Uterus (tissue), 4 donors: ENCODE results near the gene RFX3. TPM values are rescaled to one million over a fixed set of nuclear protein-coding genes. Genes with fewer than 3 reads are reported as not detected.

Experiments
- DNase-seq, 2 donors: peaks; one replicate each; pipeline ENCODE4 v3.0.0-alpha.2; 2019 to 2020
- H3K27ac ChIP-seq, 2 donors: fragments of 200-600 bp; sonication (generic); 1 replicate in 1 of 2; 2 replicates in 1 of 2; pipeline ENCODE4 v1.5.1; 2016 to 2018
- H3K27me3 ChIP-seq, 2 donors: fragments of 200-600 bp; sonication (generic); one replicate each; pipeline ENCODE4 v1.5.1; 2018 to 2019; ENCODE audit warnings: control low read depth in 1 of 2
- H3K36me3 ChIP-seq, 2 donors: fragments of 200-600 bp; sonication (generic); one replicate each; pipeline ENCODE4 v1.5.1; 2019; ENCODE audit warnings: control low read depth in 1 of 2
- H3K4me1 ChIP-seq, 2 donors: fragments of 200-600 bp; sonication (generic); one replicate each; pipeline ENCODE4 v1.5.1; 2018 to 2019; ENCODE audit warnings: control low read depth in 1 of 2
- H3K4me3 ChIP-seq, 2 donors: fragments of 200-600 bp; sonication (generic); 1 replicate in 1 of 2; 2 replicates in 1 of 2; pipeline ENCODE4 v1.5.1; 2018 to 2019; ENCODE audit warnings: mild to moderate bottlenecking in 1 of 2
- H3K9me3 ChIP-seq, 2 donors: fragments of 200-600 bp; sonication (generic); one replicate each; pipeline ENCODE4 v1.5.1; 2019; ENCODE audit warnings: control low read depth in 1 of 2
- CTCF ChIP-seq, 4 experiments: fragments of 200-600 bp in 2 of 4; fragments of 450-650 bp in 2 of 4; sonication (generic) in 2 of 4; IDR thresholded peaks; one replicate each; pipeline ENCODE4 v1.5.1; 2016 to 2019; ENCODE audit warnings: antibody characterized with exemption in 4 of 4, mild to moderate bottlenecking in 2 of 4, moderate library complexity in 1 of 4
- POLR2A ChIP-seq, 2 donors: fragments of 450-650 bp; IDR thresholded peaks; one replicate each; pipeline ENCODE4 v1.6.1; 2016; ENCODE audit warnings: antibody characterized with exemption in 2 of 2, mild to moderate bottlenecking in 1 of 2, moderate library complexity in 1 of 2
- intact Hi-C: fragments of 100-400 bp; cut with DNase I; formaldehyde crosslinking; loops from one replicate; pipeline ENCODE4 v1.15.1; 2023; ENCODE audit warnings: low total_unique reads
- total RNA-seq, 4 donors: library from RNA; depleted of rRNA in 3 of 4; stranded (reverse); fragments of >200 nt in 3 of 4; gene quantifications; one replicate each; pipeline versions ENCODE4 v1.1.0 to v1.2.4, GENCODE V29; 2014 to 2023
- donor health status: DM: yes; HTN: yes; CAD: no.

Gene RFX3
- total RNA-seq, 4 donors from 2014 or later, result 8.5 to 43.3 (median 21.9) TPM

- no peaks in the 10 kb centered on the region for H3K27me3 ChIP-seq
- H3K36me3 ChIP-seq, result no peaks in the 10 kb centered on the region
- H3K4me3 ChIP-seq, result no peak overlapping the region
- DNase-seq, result no peak
- TF ChIP-seq POLR2A (IDR thresholded peaks at IDR 0.05) (no peak), CTCF (IDR thresholded peaks at IDR 0.05) (no peak)
- no peaks in the 10 kb centered on the region for H3K9me3 ChIP-seq
- intact Hi-C loops, result no loop called here
- peaks cover 0 to 3% of the 10 kb centered on the region in 2 donors for H3K4me1 ChIP-seq
- H3K27ac ChIP-seq, result no peak overlapping the region
Observed at GRCh38 chr9:3433066-3433465, 92.7 kb downstream of the RFX3 start.

- Histone ChIP-seq H3K36me3 (no peaks in the 10 kb centered on the region), H3K27ac (no peak overlapping the region), H3K4me1 (peaks cover 0 to 2% of the 10 kb centered on the region in 2 donors), H3K4me3 (no peak overlapping the region), H3K9me3 (no peaks in the 10 kb centered on the region), H3K27me3 (no peaks in the 10 kb centered on the region)
- intact Hi-C loops, result no loop called here
- no peak for DNase-seq
- TF ChIP-seq CTCF (IDR thresholded peaks at IDR 0.05) (no peak), POLR2A (IDR thresholded peaks at IDR 0.05) (no peak)
Observed at GRCh38 chr9:3431890-3432289, 93.9 kb downstream of the RFX3 start.

GRCh38 chr9:3419893-3420292 is 105.9 kb downstream of the RFX3 start:
- no peak for TF ChIP-seq CTCF (IDR thresholded peaks at IDR 0.05)
- no peak for TF ChIP-seq POLR2A (IDR thresholded peaks at IDR 0.05)
- no peaks in the 10 kb centered on the region for H3K36me3 ChIP-seq
- intact Hi-C loops, result no loop called here
- H3K27me3 ChIP-seq, result no peaks in the 10 kb centered on the region
- no peak for DNase-seq
- no peaks in the 10 kb centered on the region for H3K9me3 ChIP-seq
- H3K4me3 ChIP-seq, result no peak overlapping the region
- H3K27ac ChIP-seq, result no peak overlapping the region
- H3K4me1 ChIP-seq, result no peaks in the 10 kb centered on the region

- Histone ChIP-seq H3K4me1 (peaks cover 0 to 7% of the 10 kb centered on the region in 2 donors), H3K27ac (no peak overlapping the region), H3K36me3 (no peaks in the 10 kb centered on the region), H3K9me3 (no peaks in the 10 kb centered on the region), H3K27me3 (no peaks in the 10 kb centered on the region), H3K4me3 (no peak overlapping the region)
- no peak for TF ChIP-seq CTCF (IDR thresholded peaks at IDR 0.05)
- TF ChIP-seq POLR2A (IDR thresholded peaks at IDR 0.05), result no peak
- no peak for DNase-seq
- intact Hi-C loops, result no loop called here
Observed at GRCh38 chr9:3415906-3416305, 109.9 kb downstream of the RFX3 start.

- no peaks in the 10 kb centered on the region for H3K36me3 ChIP-seq
- H3K27me3 ChIP-seq, result no peaks in the 10 kb centered on the region
- no peak for TF ChIP-seq POLR2A (IDR thresholded peaks at IDR 0.05)
- TF ChIP-seq CTCF (IDR thresholded peaks at IDR 0.05), result no peak
- no peaks in the 10 kb centered on the region for H3K9me3 ChIP-seq
- intact Hi-C loops, result no loop called here
- no peak overlapping the region for H3K27ac ChIP-seq
- no peak for DNase-seq
- H3K4me1 ChIP-seq, result peaks cover 0 to 7% of the 10 kb centered on the region in 2 donors
- H3K4me3 ChIP-seq, result no peak overlapping the region
Observed at GRCh38 chr9:3413984-3414383, 111.8 kb downstream of the RFX3 start.
